ENCODE data around the gene OR2B3. TPM values are rescaled to one million over a fixed set of nuclear protein-coding genes. Genes with fewer than 3 reads are reported as not detected.

OR2B3 gene
- total RNA-seq, 1 donor from 2014 or later: not detected

- Mint-ChIP-seq H3K4me1 (no peaks in the 10 kb centered on the region), H3K27ac (ENCODE audit: unreplicated experiment) (no peak overlapping the region), H3K9me3 (no peaks in the 10 kb centered on the region), H3K4me3 (no peak overlapping the region), H3K27me3 (ENCODE audit: low read depth) (peaks cover 12% of the 10 kb centered on the region), H3K36me3 (ENCODE audit: low read depth) (no peaks in the 10 kb centered on the region)
- TF ChIP-seq, protein P1, sequence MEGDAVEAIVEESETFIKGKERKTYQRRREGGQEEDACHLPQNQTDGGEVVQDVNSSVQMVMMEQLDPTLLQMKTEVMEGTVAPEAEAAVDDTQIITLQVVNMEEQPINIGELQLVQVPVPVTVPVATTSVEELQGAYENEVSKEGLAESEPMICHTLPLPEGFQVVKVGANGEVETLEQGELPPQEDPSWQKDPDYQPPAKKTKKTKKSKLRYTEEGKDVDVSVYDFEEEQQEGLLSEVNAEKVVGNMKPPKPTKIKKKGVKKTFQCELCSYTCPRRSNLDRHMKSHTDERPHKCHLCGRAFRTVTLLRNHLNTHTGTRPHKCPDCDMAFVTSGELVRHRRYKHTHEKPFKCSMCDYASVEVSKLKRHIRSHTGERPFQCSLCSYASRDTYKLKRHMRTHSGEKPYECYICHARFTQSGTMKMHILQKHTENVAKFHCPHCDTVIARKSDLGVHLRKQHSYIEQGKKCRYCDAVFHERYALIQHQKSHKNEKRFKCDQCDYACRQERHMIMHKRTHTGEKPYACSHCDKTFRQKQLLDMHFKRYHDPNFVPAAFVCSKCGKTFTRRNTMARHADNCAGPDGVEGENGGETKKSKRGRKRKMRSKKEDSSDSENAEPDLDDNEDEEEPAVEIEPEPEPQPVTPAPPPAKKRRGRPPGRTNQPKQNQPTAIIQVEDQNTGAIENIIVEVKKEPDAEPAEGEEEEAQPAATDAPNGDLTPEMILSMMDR (conservative IDR thresholded peaks at IDR 0.05): no peak
- DNase-seq (ENCODE audit: low read depth, low spot score): no peak
These were observed 5.8 kb downstream of the OR2B3 start for GRCh38 chr6:29081312-29081711.

DNA sequence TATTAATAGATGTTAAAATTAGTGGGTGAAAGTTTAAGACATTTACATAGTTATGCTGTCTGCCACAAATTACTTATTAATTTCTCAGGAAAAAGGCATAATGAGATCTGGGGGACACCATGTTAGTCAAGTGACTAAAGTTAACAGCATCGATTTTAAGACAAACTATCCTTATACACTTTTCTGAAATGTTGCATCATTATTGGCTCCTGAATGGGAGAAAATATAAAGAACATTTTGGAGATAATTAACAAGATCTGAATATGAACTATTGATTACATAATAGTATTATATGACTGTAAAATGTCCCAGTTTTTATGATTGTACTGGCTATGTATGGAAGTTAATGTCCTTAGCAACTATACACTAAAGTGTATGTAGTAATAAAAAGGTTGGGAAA, 7.9 kb downstream of the OR2B3 start:
- H3K27ac Mint-ChIP-seq (ENCODE audit: unreplicated experiment): no peak overlapping the region
- peaks cover 19% of the 10 kb centered on the region for H3K27me3 Mint-ChIP-seq (ENCODE audit: low read depth)
- no peak for DNase-seq (ENCODE audit: low read depth, low spot score)
- H3K4me3 Mint-ChIP-seq: no peak overlapping the region
- no peaks in the 10 kb centered on the region for H3K36me3 Mint-ChIP-seq (ENCODE audit: low read depth)
- no peaks in the 10 kb centered on the region for H3K4me1 Mint-ChIP-seq
- no peaks in the 10 kb centered on the region for H3K9me3 Mint-ChIP-seq
- TF ChIP-seq, protein P1 (conservative IDR thresholded peaks at IDR 0.05): no peak

GRCh38 chr6:29071831-29072723, 15.0 kb downstream of the OR2B3 start:
- Mint-ChIP-seq H3K36me3 (ENCODE audit: low read depth) (peaks cover 4% of the 10 kb centered on the region), H3K27me3 (ENCODE audit: low read depth) (peaks cover 22% of the 10 kb centered on the region), H3K9me3 (peaks cover 9% of the 10 kb centered on the region), H3K4me3 (no peak overlapping the region), H3K27ac (ENCODE audit: unreplicated experiment) (no peak overlapping the region), H3K4me1 (no peaks in the 10 kb centered on the region)
- DNase-seq (ENCODE audit: low read depth, low spot score): peak; percentile 11
- TF ChIP-seq, protein P1 (conservative IDR thresholded peaks at IDR 0.05): peak; percentile 69

DNA sequence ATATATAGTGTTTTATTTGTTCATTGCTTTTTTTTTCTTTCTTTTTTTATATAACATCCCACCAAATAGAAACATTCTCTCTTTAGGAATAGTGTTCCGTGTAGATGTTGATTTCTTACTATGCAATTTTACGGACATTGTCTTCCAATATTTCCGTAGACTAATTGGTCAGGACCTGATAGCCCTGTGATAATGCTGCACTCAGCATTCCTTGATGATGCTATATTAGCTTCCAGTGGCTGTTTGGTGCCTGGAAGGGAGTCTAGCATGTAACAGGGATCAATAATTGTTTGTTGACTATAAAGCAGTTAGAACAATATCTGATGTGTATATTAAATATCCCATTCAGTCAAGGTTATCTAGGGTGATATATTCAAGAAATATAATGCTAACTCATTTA, 35.4 kb downstream of the OR2B3 start:
- TF ChIP-seq, protein P1 (conservative IDR thresholded peaks at IDR 0.05): no peak
- Mint-ChIP-seq H3K4me3 (no peak overlapping the region), H3K27ac (ENCODE audit: unreplicated experiment) (no peak overlapping the region), H3K4me1 (no peaks in the 10 kb centered on the region), H3K27me3 (ENCODE audit: low read depth) (peaks cover 59% of the 10 kb centered on the region), H3K9me3 (peaks cover 2% of the 10 kb centered on the region), H3K36me3 (ENCODE audit: low read depth) (no peaks in the 10 kb centered on the region)
- DNase-seq (ENCODE audit: low read depth, low spot score): no peak

- no peaks in the 10 kb centered on the region for H3K4me1 Mint-ChIP-seq
- no peak within 1 kb of the TSS for H3K27ac Mint-ChIP-seq (ENCODE audit: unreplicated experiment)
- no peak within 1 kb of the TSS for H3K4me3 Mint-ChIP-seq
- peaks cover 57% of the 10 kb centered on the region for H3K27me3 Mint-ChIP-seq (ENCODE audit: low read depth)
- TF ChIP-seq, protein P1 (conservative IDR thresholded peaks at IDR 0.05): no peak
- H3K36me3 Mint-ChIP-seq (ENCODE audit: low read depth): no peaks in the 10 kb centered on the region
- no peak for DNase-seq (ENCODE audit: low read depth, low spot score)
- peaks cover 3% of the 10 kb centered on the region for H3K9me3 Mint-ChIP-seq
These were observed 42.0 kb downstream of the OR2B3 start, which contains the start of gene OR2W1 for GRCh38 chr6:29045075-29045474. Gene OR2W1, minus strand, starts transcription at chr6:29045175. Its CDS starts 0 bp downstream, at chr6:29045175.

Other genes starting within 250 kb of the OR2B3 start
- 81.7 and 84.2 TPM in 2 replicates for gene TRIM27, start 163.3 kb downstream of the OR2B3 start, total RNA-seq
- 1.2 and 1.3 TPM in 2 replicates for gene ZNF311, start 82.0 kb downstream of the OR2B3 start, total RNA-seq
- not detected in 2 replicates for gene OR2W1, start 42.1 kb downstream of the OR2B3 start, total RNA-seq
- not detected in 2 replicates for gene OR2J1, start 12.2 kb upstream of the OR2B3 start, total RNA-seq
- not detected in 2 replicates for gene OR2J3, start 20.7 kb upstream of the OR2B3 start, total RNA-seq
- not detected in 2 replicates for gene OR2J2, start 83.6 kb upstream of the OR2B3 start, total RNA-seq
- gene OR14J1, start 214.4 kb upstream of the OR2B3 start, total RNA-seq: not detected in 2 replicates